ENCODE data around the gene CCDC92. TPM values are rescaled to one million over a fixed set of nuclear protein-coding genes. Genes with fewer than 3 reads are reported as not detected.

Gene CCDC92
- total and polyA plus RNA-seq, 2 of the 8 experiments (the other 6 are each of a cell fraction or from before 2014, with no cell fraction given): 0.43 to 0.51 TPM

DNA sequence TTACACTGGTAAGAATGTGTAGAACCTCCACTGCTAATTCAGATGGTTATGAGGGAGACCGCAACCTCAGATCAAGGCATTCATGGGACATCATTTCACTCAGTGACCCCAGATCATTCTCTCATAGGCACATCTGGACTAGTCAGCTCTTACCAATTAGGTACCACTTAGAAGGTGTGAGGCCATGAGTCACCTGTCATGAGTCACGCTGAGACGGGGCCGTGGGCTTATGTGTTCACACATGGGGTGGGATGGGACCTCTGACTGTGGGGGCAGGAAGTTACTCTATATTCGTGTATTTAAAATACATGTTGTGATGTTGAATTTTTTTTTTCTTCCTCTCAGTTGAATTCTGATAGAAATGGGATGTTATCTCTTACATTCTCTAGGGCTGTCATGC, 55.9 kb downstream of the CCDC92 start:
- Histone ChIP-seq H3K36me3 (ENCODE audit: control insufficient read depth in 2 of 4, insufficient read depth in 4 of 4, low read length in 3 of 4) (no peaks in the 10 kb centered on the region), H3K27me3 (replicated peaks in 1 of 4; ENCODE audit: control insufficient read depth in 3 of 4, extremely low read depth in 1 of 4, insufficient read depth in 3 of 4, low read length in 3 of 4) (0 out of 7 replicates have a peak, but pooled peaks cover 0 to 3% (median 0%) of the 10 kb centered on the region in 4 experiments), H2AK5ac (ENCODE audit: low read depth, low read length) (no peak overlapping the region), H2AFZ (ENCODE audit: low read length) (no peak overlapping the region), H3K18ac (ENCODE audit: extremely low read depth, low read length) (no peak overlapping the region), H3K23me2 (ENCODE audit: low read depth, low read length) (no peaks in the 10 kb centered on the region), H3K14ac (ENCODE audit: insufficient read length) (no peak overlapping the region), H3K4me3 (ENCODE audit: extremely low read depth in 1 of 4, insufficient read depth in 2 of 4, low read depth in 3 of 4, low read length in 4 of 4) (no peak overlapping the region), H3K9me3 (ENCODE audit: insufficient read depth in 2 of 2, low read depth in 1 of 2, low read length in 1 of 2) (no peaks in the 10 kb centered on the region), H3K79me1 (ENCODE audit: low read depth, low read length) (no peaks in the 10 kb centered on the region), H3K56ac (replicated peaks; ENCODE audit: insufficient read length, low read depth, low read length) (no peak overlapping the region), H3K23ac (ENCODE audit: insufficient read length) (no peak overlapping the region), H4K5ac (ENCODE audit: insufficient read length, low read depth, low read length) (no peak overlapping the region), H3K4me1 (replicated peaks in 1 of 4; ENCODE audit: control insufficient read depth in 3 of 4, insufficient read depth in 4 of 4, low read length in 3 of 4) (peaks cover 0 to 8% (median 0%) of the 10 kb centered on the region in 4 experiments; a peak in 2 of 7 replicates), H4K8ac (ENCODE audit: extremely low read depth, insufficient read depth, low read length) (no peak overlapping the region), H3K4me2 (ENCODE audit: insufficient read depth in 1 of 2, low read depth in 2 of 2, low read length in 2 of 2) (no peak overlapping the region), H2BK15ac (ENCODE audit: low read length) (no peak overlapping the region), H2BK12ac (ENCODE audit: low read depth, low read length) (no peak overlapping the region), H3K27ac (ENCODE audit: low read depth, low read length) (no peak overlapping the region), H3K9ac (replicated peaks in 1 of 4; ENCODE audit: extremely low read depth in 1 of 4, low read depth in 3 of 4, low read length in 3 of 4) (no peak overlapping the region), H4K20me1 (replicated peaks in 1 of 2; ENCODE audit: control insufficient read depth in 1 of 2, insufficient read depth in 2 of 2, low read length in 2 of 2) (no peaks in the 10 kb centered on the region), H4K91ac (replicated peaks; ENCODE audit: insufficient read length, low read length) (no peak overlapping the region), H3K4ac (replicated peaks; ENCODE audit: insufficient read length, low read depth, low read length) (no peak overlapping the region), H2BK120ac (replicated peaks; ENCODE audit: low read depth, low read length) (no peak overlapping the region), H2BK20ac (ENCODE audit: low read length) (no peak overlapping the region), H2BK5ac (ENCODE audit: low read depth, low read length) (no peak overlapping the region), H3K79me2 (ENCODE audit: control insufficient read depth in 1 of 2, insufficient read depth in 2 of 2, low read length in 2 of 2) (no peaks in the 10 kb centered on the region)
- WGBS, 2 experiments (ENCODE audit: extremely low coverage in 1 of 2, insufficient coverage in 1 of 2, insufficient read length in 1 of 2, insufficient replicate concordance in 2 of 2, low coverage in 1 of 2, low lambda C conversion rate in 2 of 2, missing lambda C conversion rate in 1 of 2): 95% methylated on average over 5 of the region's 5 CpGs; no CpG with 5 or more reads in 1 of the 2 experiments
- FAIRE-seq (no peak), DNase-seq (ENCODE audit: low read depth in 1 of 2, low spot score in 2 of 2) (no peak)
- ChIA-PET POLR2A (ENCODE audit: partially characterized antibody) (interaction anchor here (1.6 kb wide), 1 partner anchor 39 kb away, joined by 3 read pairs; no protein-coding TSS in a partner anchor), CTCF (ENCODE audit: partially characterized antibody) (interaction anchor here (1.1 to 4.6 kb wide), 5 partner anchors 10 to 22 kb away, joined by 4 to 23 read pairs (median 16); no protein-coding TSS in a partner anchor)
- TF ChIP-seq GABPA (IDR thresholded peaks at IDR 0.05; ENCODE audit: borderline replicate concordance, insufficient read depth, low read length): no peak
